ENCODE data around the gene SCN1A.

- no peak for TF ChIP-seq ZNF34 (CRISPR knock-in tag; IDR thresholded peaks at IDR 0.05; ENCODE audit: borderline replicate concordance)
- no peak for TF ChIP-seq ZNF510 (CRISPR knock-in tag; IDR thresholded peaks at IDR 0.05; ENCODE audit: low read depth)
- TF ChIP-seq ZMYM3 (CRISPR knock-in tag; IDR thresholded peaks at IDR 0.05): no peak
- TF ChIP-seq ZNF496 (CRISPR knock-in tag; IDR thresholded peaks at IDR 0.05; ENCODE audit: insufficient replicate concordance): no peak
- TF ChIP-seq EED (CRISPR knock-in tag; IDR thresholded peaks at IDR 0.05): no peak
- TF ChIP-seq ZNF280B (CRISPR knock-in tag; IDR thresholded peaks at IDR 0.05; ENCODE audit: borderline replicate concordance): no peak
- no peak for TF ChIP-seq SMC3 (IDR thresholded peaks at IDR 0.05; ENCODE audit: low read length)
Observed at GRCh38 chr2:166144071-166144470, 16.3 kb upstream of the SCN1A start.
